Karpas-422 (cell line): ENCODE measurements around the gene TULP4. TPM values are rescaled to one million over a fixed set of nuclear protein-coding genes. Genes with fewer than 3 reads are reported as not detected.

Source experiments
- DNase-seq: peaks from one replicate; pipeline ENCODE4 v3.0.0-alpha.2; 2015
- H2AFZ ChIP-seq: fragments of 200-600 bp; sonication (generic); 2 replicates; pipeline ENCODE4 v1.6.1; 2014; ENCODE audit warnings: antibody characterized with exemption, low read length, mixed read lengths
- H3K27ac ChIP-seq: fragments of 200-600 bp; sonication (generic); 2 replicates; pipeline ENCODE4 v1.5.1; 2014; ENCODE audit warnings: mild to moderate bottlenecking, low read length, moderate library complexity
- H3K27me3 ChIP-seq: fragments of 200-600 bp; sonication (generic); 2 replicates; pipeline ENCODE4 v1.6.1; 2014; ENCODE audit warnings: low read length, mixed read lengths
- H3K36me3 ChIP-seq: fragments of 200-600 bp; sonication (generic); 2 replicates; pipeline ENCODE4 v1.6.1; 2014; ENCODE audit warnings: low read length, mixed read lengths; ENCODE audit not compliant: insufficient read depth
- H3K4me1 ChIP-seq: fragments of 200-600 bp; sonication (generic); 2 replicates; pipeline ENCODE4 v1.6.1; 2014; ENCODE audit warnings: mild to moderate bottlenecking, low read length, mixed read lengths
- H3K4me2 ChIP-seq: fragments of 200-600 bp; sonication (generic); 2 replicates; pipeline ENCODE4 v1.6.1; 2014; ENCODE audit warnings: low read length, low read depth, mild to moderate bottlenecking; ENCODE audit not compliant: poor library complexity, severe bottlenecking
- H3K4me3 ChIP-seq: fragments of 200-600 bp; sonication (generic); 2 replicates; pipeline ENCODE4 v1.5.1; 2014; ENCODE audit warnings: mild to moderate bottlenecking, antibody characterized with exemption, low read length, mixed read lengths
- H3K79me2 ChIP-seq: fragments of 200-600 bp; sonication (generic); 2 replicates; pipeline ENCODE4 v1.6.1; 2014; ENCODE audit warnings: mild to moderate bottlenecking, low read length, mixed read lengths
- H3K9ac ChIP-seq: fragments of 200-600 bp; sonication (generic); 2 replicates; pipeline ENCODE4 v1.6.0; 2014; ENCODE audit warnings: low read length
- H3K9me2 ChIP-seq: fragments of 200-600 bp; sonication (generic), shearing (Covaris generic); replicated peaks from 2 replicates; pipeline ENCODE4 v1.6.0; 2014; ENCODE audit warnings: mild to moderate bottlenecking, low read length, moderate library complexity; ENCODE audit not compliant: insufficient read depth
- H3K9me3 ChIP-seq: fragments of 300-700, 200-600 bp; sonication (generic); 2 replicates; pipeline ENCODE4 v1.6.1; 2014; ENCODE audit warnings: low read length, mixed read lengths
- H4K20me1 ChIP-seq: fragments of 200-600 bp; sonication (generic); 2 replicates; pipeline ENCODE4 v1.6.1; 2014; ENCODE audit warnings: mild to moderate bottlenecking, antibody characterized with exemption, low read length, low read depth; ENCODE audit not compliant: insufficient read depth
- total RNA-seq: library from RNA; depleted of rRNA; stranded (reverse); fragments of >200 nt; shearing (Covaris generic); gene quantifications from 2 replicates; pipeline ENCODE4 v1.2.3, GENCODE V29; 2014; ENCODE audit warnings: low replicate concordance

The TULP4 gene
- total RNA-seq, 1 experiment from 2014 or later, result 112 TPM

GRCh38 chr6:158408552-158409130 lies 96.4 kb downstream of the TULP4 start:
- Histone ChIP-seq H3K9me3 (no peaks in the 10 kb centered on the region), H3K9ac (no peak overlapping the region), H3K4me2 (no peak overlapping the region), H4K20me1 (no peaks in the 10 kb centered on the region), H2AFZ (no peak overlapping the region), H3K9me2 (no peaks in the 10 kb centered on the region), H3K79me2 (peaks cover 87% of the 10 kb centered on the region), H3K27ac (peak overlapping the region; percentile 20), H3K36me3 (0 out of 2 replicates have a peak, but pooled peaks cover 4% of the 10 kb centered on the region), H3K27me3 (no peaks in the 10 kb centered on the region), H3K4me3 (no peak overlapping the region), H3K4me1 (peaks cover 44% of the 10 kb centered on the region)
- no peak for DNase-seq

GRCh38 chr6:158409451-158409850 lies 97.2 kb downstream of the TULP4 start:
- H3K9me2 ChIP-seq, result no peaks in the 10 kb centered on the region
- H3K4me3 ChIP-seq, result no peak overlapping the region
- H2AFZ ChIP-seq, result no peak overlapping the region
- no peak for DNase-seq
- H3K9me3 ChIP-seq, result no peaks in the 10 kb centered on the region
- no peaks in the 10 kb centered on the region for H4K20me1 ChIP-seq
- H3K27ac ChIP-seq, result peak overlapping the region; percentile 20
- H3K79me2 ChIP-seq, result peaks cover 80% of the 10 kb centered on the region
- H3K27me3 ChIP-seq, result no peaks in the 10 kb centered on the region
- H3K36me3 ChIP-seq, result 0 out of 2 replicates have a peak, but pooled peaks cover 6% of the 10 kb centered on the region
- H3K4me1 ChIP-seq, result peaks cover 44% of the 10 kb centered on the region
- no peak overlapping the region for H3K9ac ChIP-seq
- H3K4me2 ChIP-seq, result peak overlapping the region; percentile 11

GRCh38 chr6:158410784-158411183 lies 98.5 kb downstream of the TULP4 start:
- Histone ChIP-seq H4K20me1 (no peaks in the 10 kb centered on the region), H3K4me2 (no peak overlapping the region), H3K4me3 (no peak overlapping the region), H3K9ac (no peak overlapping the region), H3K9me2 (no peaks in the 10 kb centered on the region), H3K27me3 (no peaks in the 10 kb centered on the region), H3K36me3 (peaks cover 10% of the 10 kb centered on the region), H3K79me2 (peaks cover 72% of the 10 kb centered on the region), H3K27ac (0 out of 2 replicates have a peak overlapping the region, but pooled peaks have one; percentile 7), H3K4me1 (peaks cover 42% of the 10 kb centered on the region), H3K9me3 (no peaks in the 10 kb centered on the region), H2AFZ (no peak overlapping the region)
- DNase-seq, result no peak

GRCh38 chr6:158411998-158412397 lies 99.7 kb downstream of the TULP4 start:
- Histone ChIP-seq H4K20me1 (no peaks in the 10 kb centered on the region), H3K27ac (no peak overlapping the region), H3K9ac (no peak overlapping the region), H3K4me2 (no peak overlapping the region), H3K27me3 (no peaks in the 10 kb centered on the region), H3K36me3 (peaks cover 18% of the 10 kb centered on the region), H2AFZ (no peak overlapping the region), H3K4me1 (peaks cover 35% of the 10 kb centered on the region), H3K4me3 (no peak overlapping the region), H3K79me2 (peaks cover 60% of the 10 kb centered on the region), H3K9me3 (no peaks in the 10 kb centered on the region), H3K9me2 (no peaks in the 10 kb centered on the region)
- no peak for DNase-seq

- H3K9ac ChIP-seq, result no peak overlapping the region
- no peak overlapping the region for H3K4me2 ChIP-seq
- H3K9me2 ChIP-seq, result no peaks in the 10 kb centered on the region
- no peaks in the 10 kb centered on the region for H3K27me3 ChIP-seq
- no peaks in the 10 kb centered on the region for H3K9me3 ChIP-seq
- H3K4me1 ChIP-seq, result peaks cover 26% of the 10 kb centered on the region
- H2AFZ ChIP-seq, result no peak overlapping the region
- DNase-seq, result no peak
- peaks cover 22% of the 10 kb centered on the region for H3K36me3 ChIP-seq
- no peak overlapping the region for H3K4me3 ChIP-seq
- no peak overlapping the region for H3K27ac ChIP-seq
- H4K20me1 ChIP-seq, result no peaks in the 10 kb centered on the region
- peaks cover 50% of the 10 kb centered on the region for H3K79me2 ChIP-seq
Observed at GRCh38 chr6:158413028-158413427, 100.8 kb downstream of the TULP4 start.

- Histone ChIP-seq H3K9ac (no peak overlapping the region), H3K4me1 (peaks cover 18% of the 10 kb centered on the region)
Observed at GRCh38 chr6:158413814-158414565, 101.7 kb downstream of the TULP4 start.

GRCh38 chr6:158414851-158415262 lies 102.6 kb downstream of the TULP4 start:
- Histone ChIP-seq H2AFZ (no peak overlapping the region), H3K27ac (no peak overlapping the region), H3K9me2 (no peaks in the 10 kb centered on the region), H3K4me3 (no peak overlapping the region), H3K36me3 (peaks cover 22% of the 10 kb centered on the region), H3K79me2 (peaks cover 40% of the 10 kb centered on the region), H3K9me3 (no peaks in the 10 kb centered on the region), H3K9ac (no peak overlapping the region), H3K27me3 (no peaks in the 10 kb centered on the region), H4K20me1 (no peaks in the 10 kb centered on the region), H3K4me1 (peaks cover 9% of the 10 kb centered on the region), H3K4me2 (no peak overlapping the region)
- DNase-seq, result no peak

More at GRCh38 chr6:158413814-158414565, 101.7 kb downstream of the TULP4 start:
- no peaks in the 10 kb centered on the region for H4K20me1 ChIP-seq
- H2AFZ ChIP-seq, result no peak overlapping the region
- peaks cover 42% of the 10 kb centered on the region for H3K79me2 ChIP-seq
- no peaks in the 10 kb centered on the region for H3K27me3 ChIP-seq
- no peak overlapping the region for H3K4me2 ChIP-seq
- H3K9me2 ChIP-seq, result no peaks in the 10 kb centered on the region
- DNase-seq, result no peak
- no peaks in the 10 kb centered on the region for H3K9me3 ChIP-seq
- peaks cover 22% of the 10 kb centered on the region for H3K36me3 ChIP-seq
- no peak overlapping the region for H3K27ac ChIP-seq
- H3K4me3 ChIP-seq, result no peak overlapping the region

- H3K36me3 ChIP-seq, result peaks cover 22% of the 10 kb centered on the region
- H3K4me3 ChIP-seq, result no peak overlapping the region
- H3K9ac ChIP-seq, result no peak overlapping the region
- no peak overlapping the region for H2AFZ ChIP-seq
- H3K4me2 ChIP-seq, result no peak overlapping the region
- H4K20me1 ChIP-seq, result no peaks in the 10 kb centered on the region
- H3K4me1 ChIP-seq, result peaks cover 1% of the 10 kb centered on the region; the same call in 1 of the 2 replicates
- H3K27me3 ChIP-seq, result no peaks in the 10 kb centered on the region
- H3K9me2 ChIP-seq, result no peaks in the 10 kb centered on the region
- no peak for DNase-seq
- H3K79me2 ChIP-seq, result peaks cover 33% of the 10 kb centered on the region
- H3K27ac ChIP-seq, result no peak overlapping the region
- no peaks in the 10 kb centered on the region for H3K9me3 ChIP-seq
Observed at GRCh38 chr6:158415666-158416065, 103.4 kb downstream of the TULP4 start.
